Lung (tissue), 12 donors: Measurements from ENCODE around the gene IGSF3. TPM values are rescaled to one million over a fixed set of nuclear protein-coding genes. Genes with fewer than 3 reads are reported as not detected.
"Not testable (repeated sequence)": the region's sequence is repeated elsewhere in the genome, so short reads cannot be mapped to it uniquely, and the experiment has no call there.

Experiments used
- ATAC-seq: fragments of 200-7000 bp; cut with Tn5 transposase; one replicate; pipeline ENCODE4 v1.9.1; 2020; ENCODE audit warnings: moderate number of reproducible peaks; ENCODE audit not compliant: insufficient read depth, low FRiP score
- DNase-seq, 3 donors: peaks; one replicate each; pipeline ENCODE4 v3.0.0-alpha.2; 2013 to 2017
- H3K27ac ChIP-seq, 2 donors: one replicate each; pipeline ENCODE4 v1.5.1; 2013; ENCODE audit warnings: mild to moderate bottlenecking in 2 of 2, moderate library complexity in 2 of 2, control low read depth in 1 of 2, inconsistent platforms in 1 of 2, low read depth in 1 of 2, low read length in 1 of 2
- H3K27me3 ChIP-seq, 3 donors: one replicate each; pipeline ENCODE4 v1.5.1; 2013; ENCODE audit warnings: low read length in 2 of 3; ENCODE audit not compliant: control insufficient read depth in 3 of 3, insufficient read depth in 3 of 3
- H3K36me3 ChIP-seq, 4 donors: one replicate each; pipeline ENCODE4 v1.5.1; 2013; ENCODE audit warnings: low read length in 4 of 4, mild to moderate bottlenecking in 1 of 4, moderate library complexity in 1 of 4; ENCODE audit not compliant: control insufficient read depth in 4 of 4, insufficient read depth in 4 of 4
- H3K4me1 ChIP-seq, 5 donors: one replicate each; pipeline ENCODE4 v1.5.1; 2013; ENCODE audit warnings: low read length in 5 of 5, mild to moderate bottlenecking in 2 of 5, moderate library complexity in 1 of 5; ENCODE audit not compliant: control insufficient read depth in 5 of 5, insufficient read depth in 5 of 5
- H3K4me3 ChIP-seq: one replicate; pipeline ENCODE4 v1.5.1; 2013; ENCODE audit warnings: mild to moderate bottlenecking, control low read depth, moderate library complexity
- H3K9ac ChIP-seq, 2 donors: one replicate each; pipeline ENCODE4 v1.5.1; 2013; ENCODE audit warnings: low read length in 2 of 2, control low read depth in 1 of 2; ENCODE audit not compliant: insufficient read depth in 1 of 2
- H3K9me3 ChIP-seq, 4 donors: one replicate each; pipeline ENCODE4 v1.5.1; 2013; ENCODE audit warnings: low read length in 3 of 4, mild to moderate bottlenecking in 1 of 4, moderate library complexity in 1 of 4; ENCODE audit not compliant: control insufficient read depth in 4 of 4, insufficient read depth in 3 of 4
- WGBS, 2 donors: extraction: QIAGEN DNeasy Blood & Tissue Kit; methylation state at CpG; one replicate each; pipeline ENCODE4 v1.1.7; 2013; 5-methylcytosine and 5-hydroxymethylcytosine counted together
- polyA plus RNA-seq, 2 donors: library from polyadenylated mRNA; stranded (reverse); fragments of 200-250 nt; gene quantifications; one replicate each; pipeline ENCODE4 v1.2.1, GENCODE V29; 2013
- total RNA-seq, 2 donors: library from RNA; depleted of rRNA in 1 of 2; stranded (reverse); fragments of >200 nt in 1 of 2; gene quantifications; one replicate each; pipeline ENCODE4 v1.2.1, GENCODE V29; 2014 to 2021
- TF ChIP-seq, protein P1 (sequence below): IDR thresholded peaks from 2 replicates; pipeline ENCODE4 v1.5.1; 2012; ENCODE audit warnings: mild to moderate bottlenecking; ENCODE audit errors: control extremely low read depth, extremely low read depth
- donor health status: control.
- donor health status: control.
- donor health status: Bipolar disorder and iron deficiency.
- donor health status: healthy.
- donor health status: DM: yes; HTN: yes; CAD: no.

The IGSF3 gene
- total and polyA plus RNA-seq, 4 donors: 6.3 to 48.5 (median 13.3) TPM

DNA sequence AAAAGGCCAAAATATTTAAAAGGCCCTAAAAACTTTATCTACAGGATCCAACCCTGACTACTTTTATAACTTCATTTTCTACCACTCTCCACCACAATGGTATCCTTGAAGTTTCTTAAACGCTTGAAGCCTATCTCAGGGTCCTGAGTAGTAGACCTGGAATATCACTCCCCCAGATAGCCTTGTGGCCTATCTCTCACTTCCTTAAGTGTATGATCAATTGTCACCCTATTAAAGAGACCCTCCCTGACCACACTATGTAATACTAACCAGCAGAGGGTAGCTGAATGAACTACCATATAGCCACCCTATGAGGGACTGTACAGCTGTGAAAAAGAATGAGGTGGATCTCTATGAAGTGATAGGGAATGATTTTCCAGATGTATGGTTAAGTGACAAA lies 102.3 kb downstream of the IGSF3 start:
- Histone ChIP-seq H3K27me3 (no peaks in the 10 kb centered on the region), H3K27ac (no peak overlapping the region), H3K4me3 (no peak overlapping the region), H3K36me3 (no peaks in the 10 kb centered on the region), H3K4me1 (peaks cover 0 to 11% (median 6%) of the 10 kb centered on the region in 5 donors), H3K9me3 (no peaks in the 10 kb centered on the region), H3K9ac (no peak overlapping the region)
- WGBS, 2 donors: 92 to 96% methylated on average over 1 of the region's 1 CpG
- DNase-seq (no peak), ATAC-seq (no peak)
- TF ChIP-seq, protein P1, sequence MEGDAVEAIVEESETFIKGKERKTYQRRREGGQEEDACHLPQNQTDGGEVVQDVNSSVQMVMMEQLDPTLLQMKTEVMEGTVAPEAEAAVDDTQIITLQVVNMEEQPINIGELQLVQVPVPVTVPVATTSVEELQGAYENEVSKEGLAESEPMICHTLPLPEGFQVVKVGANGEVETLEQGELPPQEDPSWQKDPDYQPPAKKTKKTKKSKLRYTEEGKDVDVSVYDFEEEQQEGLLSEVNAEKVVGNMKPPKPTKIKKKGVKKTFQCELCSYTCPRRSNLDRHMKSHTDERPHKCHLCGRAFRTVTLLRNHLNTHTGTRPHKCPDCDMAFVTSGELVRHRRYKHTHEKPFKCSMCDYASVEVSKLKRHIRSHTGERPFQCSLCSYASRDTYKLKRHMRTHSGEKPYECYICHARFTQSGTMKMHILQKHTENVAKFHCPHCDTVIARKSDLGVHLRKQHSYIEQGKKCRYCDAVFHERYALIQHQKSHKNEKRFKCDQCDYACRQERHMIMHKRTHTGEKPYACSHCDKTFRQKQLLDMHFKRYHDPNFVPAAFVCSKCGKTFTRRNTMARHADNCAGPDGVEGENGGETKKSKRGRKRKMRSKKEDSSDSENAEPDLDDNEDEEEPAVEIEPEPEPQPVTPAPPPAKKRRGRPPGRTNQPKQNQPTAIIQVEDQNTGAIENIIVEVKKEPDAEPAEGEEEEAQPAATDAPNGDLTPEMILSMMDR: no peak

DNA sequence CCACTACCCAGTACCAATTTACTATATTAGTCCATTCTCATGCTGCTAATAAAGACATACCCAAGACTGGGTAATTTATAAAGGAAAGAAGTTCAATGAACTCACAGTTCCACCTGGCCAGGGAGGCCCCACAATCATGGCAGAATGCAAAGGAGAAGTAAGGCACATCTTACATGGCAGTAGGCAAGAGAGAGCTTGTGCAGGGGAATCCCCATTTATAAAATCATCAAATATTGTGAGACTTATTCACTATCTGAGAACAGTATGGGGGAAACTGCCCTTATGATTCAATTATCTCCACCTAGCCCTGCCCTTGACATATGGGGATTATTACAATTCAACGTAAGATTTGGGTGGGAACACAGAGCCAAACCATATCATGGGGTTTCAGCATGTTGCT lies 103.1 kb downstream of the IGSF3 start:
- TF ChIP-seq, protein P1: no peak
- 98 to 100% methylated on average over 1 of the region's 1 CpG for WGBS, 2 donors
- Histone ChIP-seq H3K36me3 (no peaks in the 10 kb centered on the region), H3K4me3 (no peak overlapping the region), H3K9ac (no peak overlapping the region), H3K4me1 (peaks cover 0 to 11% (median 0%) of the 10 kb centered on the region in 5 donors), H3K27ac (no peak overlapping the region), H3K27me3 (no peaks in the 10 kb centered on the region), H3K9me3 (no peaks in the 10 kb centered on the region)
- DNase-seq (no peak), ATAC-seq (no peak)

DNA sequence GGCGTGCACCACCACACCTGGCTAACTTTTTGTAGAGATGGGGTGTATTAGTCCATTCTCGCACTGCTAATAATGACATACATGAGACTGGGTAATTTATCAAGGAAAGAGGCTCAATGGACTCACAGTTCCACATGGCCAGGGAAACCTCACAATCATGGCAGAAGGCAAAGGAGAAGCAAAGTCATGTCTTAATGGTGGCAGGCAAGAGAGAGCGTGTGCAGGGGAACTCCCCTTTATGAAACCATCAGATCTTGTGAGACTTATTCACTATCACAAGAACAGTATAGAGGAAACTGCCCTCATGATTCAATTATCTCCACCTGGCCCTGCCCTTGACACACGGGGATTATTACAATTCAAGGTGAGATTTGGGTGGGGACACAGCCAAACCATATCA lies 105.1 kb downstream of the IGSF3 start:
- not testable (repeated sequence) for DNase-seq

DNA sequence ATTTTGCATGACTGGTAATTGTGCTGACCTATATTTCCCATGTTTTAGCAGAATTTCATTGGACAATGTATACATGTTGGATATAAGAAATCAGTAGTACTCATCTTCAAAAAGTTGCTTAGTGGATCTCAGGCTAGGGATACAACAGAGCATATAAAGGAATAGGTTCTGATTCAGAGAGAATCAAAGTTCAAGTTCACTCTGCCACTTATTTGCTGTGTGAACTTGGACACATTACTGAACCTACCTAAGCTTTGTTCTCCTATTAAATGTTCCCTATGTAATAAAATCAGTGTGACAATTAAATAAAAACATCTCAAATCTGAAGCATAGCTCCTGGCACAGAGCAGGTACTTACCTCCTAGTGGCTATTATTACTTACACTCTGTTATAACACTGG lies 106.0 kb downstream of the IGSF3 start:
- no peak for ATAC-seq
- TF ChIP-seq, protein P1: no peak

More for the DNA sequence above, 105.1 kb downstream of the IGSF3 start:
- H3K27me3 ChIP-seq, H3K4me1 ChIP-seq, ATAC-seq, H3K27ac ChIP-seq, H3K9ac ChIP-seq, H3K4me3 ChIP-seq, H3K9me3 ChIP-seq, H3K36me3 ChIP-seq: not testable (repeated sequence)
- WGBS, 2 donors: 70 to 89% methylated on average over 4 of the region's 4 CpGs

More for the DNA sequence above, 106.0 kb downstream of the IGSF3 start:
- no peaks in the 10 kb centered on the region for H3K27me3 ChIP-seq
- H3K9ac ChIP-seq: no peak overlapping the region
- DNase-seq: no peak
- H3K36me3 ChIP-seq: no peaks in the 10 kb centered on the region
- no peak overlapping the region for H3K4me3 ChIP-seq
- H3K4me1 ChIP-seq: peaks cover 0 to 3% (median 0%) of the 10 kb centered on the region in 5 donors
- H3K9me3 ChIP-seq: no peaks in the 10 kb centered on the region
- no peak overlapping the region for H3K27ac ChIP-seq
